Esophagus squamous epithelium (tissue), 4 donors: Measurements from ENCODE around the gene FOCAD.

ENCODE experiments used
- CTCF ChIP-seq, 6 experiments: fragments of 450-650 bp in 4 of 6; fragments of 200-600 bp in 2 of 6; sonication (generic) in 2 of 6; IDR thresholded peaks; one replicate each; pipeline ENCODE4 v1.5.1; 2016 to 2019; ENCODE audit warnings: antibody characterized with exemption in 6 of 6, mild to moderate bottlenecking in 4 of 6, moderate library complexity in 4 of 6
- POLR2A ChIP-seq, 4 donors: fragments of 450-650 bp; IDR thresholded peaks; one replicate each; pipeline ENCODE4 v1.6.1; 2017; ENCODE audit warnings: antibody characterized with exemption in 4 of 4, mild to moderate bottlenecking in 4 of 4, moderate library complexity in 3 of 4

GRCh38 chr9:20714442-20715415 is 30.7 kb downstream of the FOCAD start:
- TF ChIP-seq POLR2A (IDR thresholded peaks at IDR 0.05), result no peak
- TF ChIP-seq CTCF (IDR thresholded peaks at IDR 0.05), result no peak
